Measurements from ENCODE around the gene SLC44A3.

SLC44A3 gene

DNA sequence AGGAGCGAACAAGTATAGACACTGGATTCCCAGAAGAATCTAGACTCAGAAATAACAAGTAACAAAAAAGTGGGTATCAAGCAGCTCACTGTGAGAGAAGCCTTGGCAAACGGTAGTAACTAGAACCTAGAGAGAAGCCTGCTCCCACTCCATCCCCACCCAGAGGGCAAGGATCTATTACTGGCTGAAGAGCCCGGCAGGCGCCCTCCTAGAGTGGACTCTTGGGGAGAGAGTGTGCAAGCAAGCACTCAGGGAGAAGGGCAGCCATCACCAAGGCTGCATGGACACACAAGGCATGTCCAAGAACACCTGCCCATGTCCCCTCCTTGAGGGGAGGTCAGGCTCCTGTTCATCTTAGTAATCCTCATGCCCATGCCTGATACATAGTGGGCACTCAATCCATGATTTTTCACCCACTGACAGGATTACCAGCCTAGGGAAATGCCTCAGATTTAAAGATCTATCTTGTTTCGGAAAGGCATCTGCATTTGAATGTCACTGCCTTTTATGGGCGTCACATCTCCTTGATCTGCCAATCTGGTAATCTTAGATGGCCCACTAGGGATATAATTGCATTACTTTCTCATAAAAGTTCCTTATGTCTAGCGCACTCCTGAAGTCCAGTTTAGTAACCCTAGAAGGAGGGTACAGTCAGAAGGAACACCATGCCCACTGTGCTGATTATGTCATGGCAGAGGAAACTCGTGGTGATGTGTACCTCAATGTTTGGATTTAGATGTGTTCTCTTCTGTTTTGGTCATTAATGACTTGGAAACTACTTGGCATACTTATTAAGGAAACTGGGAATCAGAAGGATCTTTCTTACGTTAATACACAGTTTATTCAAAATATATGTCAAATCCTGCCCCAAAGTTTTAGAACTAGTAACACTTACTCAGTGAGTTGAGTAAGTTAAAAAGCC, 92.4 kb downstream of the SLC44A3 start:
- Histone ChIP-seq H3K36me3 (ENCODE audit: control insufficient read depth in 2 of 2, insufficient read depth in 2 of 2, low read length in 2 of 2) (no peaks in the 10 kb centered on the region), H3K9me3 (ENCODE audit: control insufficient read depth in 2 of 2, low read length in 2 of 2) (no peaks in the 10 kb centered on the region), H3K4me1 (ENCODE audit: control insufficient read depth in 2 of 2, insufficient read depth in 2 of 2, low read length in 2 of 2) (peaks cover 0 to 5% of the 10 kb centered on the region in 2 donors), H3K4me3 (ENCODE audit: low read length in 2 of 2) (no peak overlapping the region), H3K27ac (ENCODE audit: low read depth in 2 of 2, low read length in 2 of 2) (no peak overlapping the region), H3K27me3 (ENCODE audit: control insufficient read depth in 2 of 2, insufficient read depth in 2 of 2, low read length in 2 of 2) (no peaks in the 10 kb centered on the region), H3K9ac (ENCODE audit: low read depth in 1 of 2, low read length in 2 of 2) (no peak overlapping the region)

GRCh38 chr1:94917251-94917650, 97.1 kb downstream of the SLC44A3 start:
- Histone ChIP-seq H3K9me3 (ENCODE audit: control insufficient read depth in 2 of 2, low read length in 2 of 2) (no peaks in the 10 kb centered on the region), H3K4me1 (ENCODE audit: control insufficient read depth in 2 of 2, insufficient read depth in 2 of 2, low read length in 2 of 2) (peaks cover 18 to 21% of the 10 kb centered on the region in 2 donors), H3K27me3 (ENCODE audit: control insufficient read depth in 2 of 2, insufficient read depth in 2 of 2, low read length in 2 of 2) (no peaks in the 10 kb centered on the region), H3K36me3 (ENCODE audit: control insufficient read depth in 2 of 2, insufficient read depth in 2 of 2, low read length in 2 of 2) (no peaks in the 10 kb centered on the region), H3K27ac (ENCODE audit: low read depth in 2 of 2, low read length in 2 of 2) (no peak overlapping the region), H3K9ac (ENCODE audit: low read depth in 1 of 2, low read length in 2 of 2) (no peak overlapping the region), H3K4me3 (ENCODE audit: low read length in 2 of 2) (no peak overlapping the region)

DNA sequence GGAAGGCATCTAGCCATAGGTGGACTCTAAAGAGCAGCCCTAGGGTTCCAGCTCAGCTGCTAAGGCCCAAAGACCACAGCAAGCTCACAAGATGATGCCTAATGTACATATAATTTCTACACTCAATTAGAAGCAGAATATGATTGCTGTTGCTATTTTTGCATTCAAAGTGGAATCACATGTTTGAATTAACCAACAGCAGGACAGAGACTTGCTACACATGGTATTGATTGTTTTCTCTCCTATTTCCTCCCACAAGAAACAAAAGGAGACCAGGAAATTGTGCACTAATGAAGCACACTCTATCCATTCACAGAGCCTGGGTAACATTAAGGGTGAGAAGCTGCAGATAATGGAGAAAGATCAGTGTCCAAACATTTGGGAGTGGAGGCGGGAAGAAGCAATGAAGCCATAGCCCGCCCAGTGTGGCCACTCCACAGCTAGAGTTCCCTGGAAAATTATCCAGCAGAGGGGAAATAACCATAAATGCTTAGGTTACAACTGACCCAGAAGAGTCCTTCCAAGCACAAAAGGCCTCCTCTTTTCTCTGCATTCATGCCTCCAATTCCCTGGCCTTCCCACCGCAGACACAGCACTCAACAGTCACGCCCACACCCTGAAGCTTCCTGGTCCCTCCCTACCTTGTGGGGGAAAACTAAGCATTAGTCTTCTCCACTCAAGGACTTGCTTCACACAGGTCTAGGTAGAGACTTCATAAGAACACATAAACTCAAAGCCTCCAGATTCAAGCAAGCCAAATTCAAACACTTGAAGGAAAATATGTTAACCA, 99.3 kb downstream of the SLC44A3 start:
- H3K9ac ChIP-seq (ENCODE audit: low read depth in 1 of 2, low read length in 2 of 2) = peak overlapping the region in 1 of 2 donors; percentile 10
- H3K27ac ChIP-seq (ENCODE audit: low read depth in 2 of 2, low read length in 2 of 2) = peak overlapping the region; percentile 26 to 46

DNA sequence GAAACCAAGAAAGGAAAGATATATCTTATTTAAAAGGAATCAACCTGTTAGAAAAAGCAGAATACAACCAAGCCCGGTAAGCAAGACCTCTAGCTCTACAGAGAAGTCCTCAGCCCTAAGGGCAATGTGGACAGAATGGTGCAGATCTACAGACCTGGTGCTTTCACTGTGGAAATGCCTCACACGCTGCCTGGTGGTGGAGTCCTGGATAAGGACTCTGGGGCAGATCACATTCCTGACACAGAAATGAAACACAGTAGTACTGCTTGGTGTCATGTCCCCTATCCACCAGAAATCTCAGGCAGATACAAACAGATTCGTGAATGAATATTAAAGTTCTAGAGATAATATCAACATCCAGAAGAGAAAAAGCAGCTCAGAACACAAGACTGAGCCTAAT, 99.9 kb downstream of the SLC44A3 start:
- Histone ChIP-seq H3K36me3 (ENCODE audit: control insufficient read depth in 2 of 2, insufficient read depth in 2 of 2, low read length in 2 of 2) (no peaks in the 10 kb centered on the region), H3K27me3 (ENCODE audit: control insufficient read depth in 2 of 2, insufficient read depth in 2 of 2, low read length in 2 of 2) (no peaks in the 10 kb centered on the region), H3K27ac (ENCODE audit: low read depth in 2 of 2, low read length in 2 of 2) (peak overlapping the region; percentile 26 to 46), H3K9me3 (ENCODE audit: control insufficient read depth in 2 of 2, low read length in 2 of 2) (no peaks in the 10 kb centered on the region), H3K9ac (ENCODE audit: low read depth in 1 of 2, low read length in 2 of 2) (peak overlapping the region in 1 of 2 donors; percentile 10), H3K4me3 (ENCODE audit: low read length in 2 of 2) (peak overlapping the region; percentile 14 to 34), H3K4me1 (ENCODE audit: control insufficient read depth in 2 of 2, insufficient read depth in 2 of 2, low read length in 2 of 2) (peaks cover 18 to 38% of the 10 kb centered on the region in 2 donors)

More for the DNA sequence above, 99.3 kb downstream of the SLC44A3 start:
- Histone ChIP-seq H3K36me3 (ENCODE audit: control insufficient read depth in 2 of 2, insufficient read depth in 2 of 2, low read length in 2 of 2) (no peaks in the 10 kb centered on the region), H3K4me3 (ENCODE audit: low read length in 2 of 2) (peak overlapping the region in 1 of 2 donors; percentile 34), H3K27me3 (ENCODE audit: control insufficient read depth in 2 of 2, insufficient read depth in 2 of 2, low read length in 2 of 2) (no peaks in the 10 kb centered on the region), H3K9me3 (ENCODE audit: control insufficient read depth in 2 of 2, low read length in 2 of 2) (no peaks in the 10 kb centered on the region), H3K4me1 (ENCODE audit: control insufficient read depth in 2 of 2, insufficient read depth in 2 of 2, low read length in 2 of 2) (peaks cover 18 to 34% of the 10 kb centered on the region in 2 donors)

DNA sequence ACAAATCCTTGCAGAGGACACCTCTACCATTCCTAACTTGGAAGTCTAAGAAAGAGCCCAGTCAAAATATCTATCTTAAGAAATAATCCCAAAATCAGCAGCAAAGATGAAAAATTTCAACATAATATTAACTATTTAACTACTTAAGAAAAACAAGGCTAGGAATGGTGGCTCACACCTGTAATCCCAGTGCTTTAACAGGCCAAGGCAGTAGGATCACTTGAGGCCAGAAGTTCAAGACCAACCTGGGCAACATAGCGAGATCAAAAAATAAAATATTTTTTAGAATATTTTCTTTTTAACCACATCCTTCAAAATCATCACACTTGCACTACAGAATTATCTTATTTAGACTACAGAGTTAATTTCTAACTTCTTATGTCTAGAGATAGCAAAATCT, 101.8 kb downstream of the SLC44A3 start:
- H3K9me3 ChIP-seq (ENCODE audit: control insufficient read depth in 2 of 2, low read length in 2 of 2) = no peaks in the 10 kb centered on the region
- no peak overlapping the region for H3K9ac ChIP-seq (ENCODE audit: low read depth in 1 of 2, low read length in 2 of 2)
- no peak overlapping the region for H3K4me3 ChIP-seq (ENCODE audit: low read length in 2 of 2)
- H3K4me1 ChIP-seq (ENCODE audit: control insufficient read depth in 2 of 2, insufficient read depth in 2 of 2, low read length in 2 of 2) = peaks cover 25 to 46% of the 10 kb centered on the region in 2 donors
- no peaks in the 10 kb centered on the region for H3K36me3 ChIP-seq (ENCODE audit: control insufficient read depth in 2 of 2, insufficient read depth in 2 of 2, low read length in 2 of 2)
- H3K27me3 ChIP-seq (ENCODE audit: control insufficient read depth in 2 of 2, insufficient read depth in 2 of 2, low read length in 2 of 2) = no peaks in the 10 kb centered on the region
- H3K27ac ChIP-seq (ENCODE audit: low read depth in 2 of 2, low read length in 2 of 2) = no peak overlapping the region

- H3K4me3 ChIP-seq (ENCODE audit: low read length in 2 of 2) = peak overlapping the region; percentile 36 to 39
- H3K4me1 ChIP-seq (ENCODE audit: control insufficient read depth in 2 of 2, insufficient read depth in 2 of 2, low read length in 2 of 2) = peaks cover 29 to 49% of the 10 kb centered on the region in 2 donors
- H3K9me3 ChIP-seq (ENCODE audit: control insufficient read depth in 2 of 2, low read length in 2 of 2) = no peaks in the 10 kb centered on the region
- no peaks in the 10 kb centered on the region for H3K36me3 ChIP-seq (ENCODE audit: control insufficient read depth in 2 of 2, insufficient read depth in 2 of 2, low read length in 2 of 2)
- H3K9ac ChIP-seq (ENCODE audit: low read depth in 1 of 2, low read length in 2 of 2) = peak overlapping the region in 1 of 2 donors; percentile 65
- peak overlapping the region in 1 of 2 donors; percentile 34 for H3K27ac ChIP-seq (ENCODE audit: low read depth in 2 of 2, low read length in 2 of 2)
- no peaks in the 10 kb centered on the region for H3K27me3 ChIP-seq (ENCODE audit: control insufficient read depth in 2 of 2, insufficient read depth in 2 of 2, low read length in 2 of 2)
Observed at GRCh38 chr1:94922761-94923331, 102.7 kb downstream of the SLC44A3 start.

DNA sequence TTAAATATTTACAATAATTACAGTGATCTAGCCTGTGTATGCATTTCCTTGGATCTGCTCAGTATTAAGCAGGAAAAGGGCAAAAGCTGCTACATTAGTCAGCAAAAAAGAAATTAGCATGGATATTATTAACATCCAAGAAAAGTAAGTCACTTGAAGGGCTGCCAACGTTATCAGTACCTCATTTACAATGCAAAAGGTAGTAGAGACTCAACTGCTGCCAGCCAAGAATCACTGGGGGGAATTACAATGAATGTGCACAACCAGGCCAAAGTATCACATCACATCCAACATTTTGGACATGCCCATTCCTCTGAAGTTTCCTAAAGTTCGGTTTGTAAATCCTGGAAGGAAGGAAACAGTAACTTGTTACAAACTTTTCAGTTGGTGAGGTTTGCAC, 104.8 kb downstream of the SLC44A3 start:
- no peaks in the 10 kb centered on the region for H3K36me3 ChIP-seq (ENCODE audit: control insufficient read depth in 2 of 2, insufficient read depth in 2 of 2, low read length in 2 of 2)

DNA sequence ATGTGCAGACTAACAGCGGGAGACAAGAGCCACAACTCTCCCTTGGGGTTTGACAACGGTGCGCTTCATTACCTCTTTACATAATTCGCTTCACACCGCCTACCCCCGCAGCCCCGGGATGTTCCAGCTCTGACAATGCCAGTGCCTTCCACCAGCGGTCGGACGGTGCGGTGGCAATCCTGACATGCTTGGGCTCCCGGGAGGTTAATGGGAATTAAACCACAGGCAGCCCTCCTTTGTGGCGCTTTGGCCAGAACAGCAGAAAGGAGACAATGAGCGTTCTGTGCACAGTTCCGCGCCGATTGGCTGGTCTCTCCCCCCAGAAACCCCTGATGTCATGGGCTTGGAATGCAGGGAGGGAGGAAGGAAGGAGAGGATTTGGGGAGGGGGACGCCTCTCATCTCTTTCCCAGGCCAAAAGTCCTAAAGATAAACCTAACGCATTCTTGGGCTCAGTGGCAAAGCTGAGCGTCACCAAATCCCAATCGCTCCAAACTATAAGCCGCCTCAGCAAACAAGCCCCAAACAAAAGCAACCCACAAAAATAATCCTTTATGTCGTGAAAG, 105.5 kb downstream of the SLC44A3 start:
- Histone ChIP-seq H3K36me3 (ENCODE audit: control insufficient read depth in 2 of 2, insufficient read depth in 2 of 2, low read length in 2 of 2) (no peaks in the 10 kb centered on the region), H3K4me3 (ENCODE audit: low read length in 2 of 2) (peak overlapping the region; percentile 85 to 89), H3K27ac (ENCODE audit: low read depth in 2 of 2, low read length in 2 of 2) (peak overlapping the region; percentile 93 to 95), H3K9me3 (ENCODE audit: control insufficient read depth in 2 of 2, low read length in 2 of 2) (no peaks in the 10 kb centered on the region), H3K9ac (ENCODE audit: low read depth in 1 of 2, low read length in 2 of 2) (peak overlapping the region; percentile 76 to 95), H3K4me1 (ENCODE audit: control insufficient read depth in 2 of 2, insufficient read depth in 2 of 2, low read length in 2 of 2) (peaks cover 26 to 53% of the 10 kb centered on the region in 2 donors), H3K27me3 (ENCODE audit: control insufficient read depth in 2 of 2, insufficient read depth in 2 of 2, low read length in 2 of 2) (no peaks in the 10 kb centered on the region)

More for the DNA sequence above, 104.8 kb downstream of the SLC44A3 start:
- Histone ChIP-seq H3K4me1 (ENCODE audit: control insufficient read depth in 2 of 2, insufficient read depth in 2 of 2, low read length in 2 of 2) (peaks cover 28 to 59% of the 10 kb centered on the region in 2 donors), H3K9ac (ENCODE audit: low read depth in 1 of 2, low read length in 2 of 2) (peak overlapping the region; percentile 76 to 95), H3K27me3 (ENCODE audit: control insufficient read depth in 2 of 2, insufficient read depth in 2 of 2, low read length in 2 of 2) (no peaks in the 10 kb centered on the region), H3K27ac (ENCODE audit: low read depth in 2 of 2, low read length in 2 of 2) (peak overlapping the region; percentile 93 to 95), H3K4me3 (ENCODE audit: low read length in 2 of 2) (peak overlapping the region; percentile 85 to 89), H3K9me3 (ENCODE audit: control insufficient read depth in 2 of 2, low read length in 2 of 2) (no peaks in the 10 kb centered on the region)

- Histone ChIP-seq H3K36me3 (ENCODE audit: control insufficient read depth in 2 of 2, insufficient read depth in 2 of 2, low read length in 2 of 2) (no peaks in the 10 kb centered on the region), H3K4me3 (ENCODE audit: low read length in 2 of 2) (peak overlapping the region; percentile 85 to 89), H3K4me1 (ENCODE audit: control insufficient read depth in 2 of 2, insufficient read depth in 2 of 2, low read length in 2 of 2) (peaks cover 22 to 53% of the 10 kb centered on the region in 2 donors), H3K27me3 (ENCODE audit: control insufficient read depth in 2 of 2, insufficient read depth in 2 of 2, low read length in 2 of 2) (no peaks in the 10 kb centered on the region), H3K27ac (ENCODE audit: low read depth in 2 of 2, low read length in 2 of 2) (peak overlapping the region; percentile 93 to 95), H3K9ac (ENCODE audit: low read depth in 1 of 2, low read length in 2 of 2) (peak overlapping the region; percentile 76 to 95), H3K9me3 (ENCODE audit: control insufficient read depth in 2 of 2, low read length in 2 of 2) (no peaks in the 10 kb centered on the region)
Observed at GRCh38 chr1:94926126-94926914, 106.2 kb downstream of the SLC44A3 start.
